ENCODE data around the gene SUSD5. TPM values are rescaled to one million over a fixed set of nuclear protein-coding genes. Genes with fewer than 3 reads are reported as not detected.
"Not testable (repeated sequence)": the region's sequence is repeated elsewhere in the genome, so short reads cannot be mapped to it uniquely, and the experiment has no call there.

The SUSD5 gene
- total RNA-seq, 1 experiment from 2014 or later, result 16.3 TPM

GRCh38 chr3:33166095-33166494, 52.5 kb downstream of the SUSD5 start:
- H3K4me3 ChIP-seq (ENCODE audit: low read depth in 2 of 2, low read length in 2 of 2), result no peak overlapping the region
- ChIA-PET POLR2A (no interaction called here), CTCF (no interaction called here)
- H3K36me3 ChIP-seq (ENCODE audit: control insufficient read depth, insufficient read depth, low read length), result no peaks in the 10 kb centered on the region
- ATAC-seq (no peak), DNase-seq (ENCODE audit: low read depth, low spot score) (no peak)
- no TSS peak for BruUV-seq (replicated peaks)
- TF ChIP-seq TCF7L2 (IDR thresholded peaks at IDR 0.05; ENCODE audit: low read depth, low read length) (no peak), POLR2AphosphoS5 (IDR thresholded peaks at IDR 0.05; ENCODE audit: low read depth, low read length) (no peak), SIN3A (IDR thresholded peaks at IDR 0.05; ENCODE audit: borderline replicate concordance, insufficient read depth, low read depth, low read length) (no peak), REST (IDR thresholded peaks at IDR 0.05; ENCODE audit: insufficient read depth in 1 of 2, low read depth in 2 of 2, low read length in 1 of 2) (no peak)
- TF ChIP-seq, protein P1, sequence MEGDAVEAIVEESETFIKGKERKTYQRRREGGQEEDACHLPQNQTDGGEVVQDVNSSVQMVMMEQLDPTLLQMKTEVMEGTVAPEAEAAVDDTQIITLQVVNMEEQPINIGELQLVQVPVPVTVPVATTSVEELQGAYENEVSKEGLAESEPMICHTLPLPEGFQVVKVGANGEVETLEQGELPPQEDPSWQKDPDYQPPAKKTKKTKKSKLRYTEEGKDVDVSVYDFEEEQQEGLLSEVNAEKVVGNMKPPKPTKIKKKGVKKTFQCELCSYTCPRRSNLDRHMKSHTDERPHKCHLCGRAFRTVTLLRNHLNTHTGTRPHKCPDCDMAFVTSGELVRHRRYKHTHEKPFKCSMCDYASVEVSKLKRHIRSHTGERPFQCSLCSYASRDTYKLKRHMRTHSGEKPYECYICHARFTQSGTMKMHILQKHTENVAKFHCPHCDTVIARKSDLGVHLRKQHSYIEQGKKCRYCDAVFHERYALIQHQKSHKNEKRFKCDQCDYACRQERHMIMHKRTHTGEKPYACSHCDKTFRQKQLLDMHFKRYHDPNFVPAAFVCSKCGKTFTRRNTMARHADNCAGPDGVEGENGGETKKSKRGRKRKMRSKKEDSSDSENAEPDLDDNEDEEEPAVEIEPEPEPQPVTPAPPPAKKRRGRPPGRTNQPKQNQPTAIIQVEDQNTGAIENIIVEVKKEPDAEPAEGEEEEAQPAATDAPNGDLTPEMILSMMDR (IDR thresholded peaks at IDR 0.05), result no peak
- in situ Hi-C loops (cut with HindIII; ENCODE audit: low pct_unique_long_range_greater_than_20kb, low sequenced_read_pairs) (no loop called here), intact Hi-C loops (cut with micrococcal nuclease; ENCODE audit: unreplicated experiment) (no loop called here)
- H3K27me3 ChIP-seq (ENCODE audit: control insufficient read depth, insufficient read depth, low read length), result no peaks in the 10 kb centered on the region
- no peaks in the 10 kb centered on the region for H3K9me3 ChIP-seq (ENCODE audit: control insufficient read depth, insufficient read depth, low read depth, low read length)
- no peaks in the 10 kb centered on the region for H3K4me1 ChIP-seq (ENCODE audit: control insufficient read depth, insufficient read depth, low read length)
- no peak overlapping the region for H3K27ac ChIP-seq (ENCODE audit: low read length)

DNA sequence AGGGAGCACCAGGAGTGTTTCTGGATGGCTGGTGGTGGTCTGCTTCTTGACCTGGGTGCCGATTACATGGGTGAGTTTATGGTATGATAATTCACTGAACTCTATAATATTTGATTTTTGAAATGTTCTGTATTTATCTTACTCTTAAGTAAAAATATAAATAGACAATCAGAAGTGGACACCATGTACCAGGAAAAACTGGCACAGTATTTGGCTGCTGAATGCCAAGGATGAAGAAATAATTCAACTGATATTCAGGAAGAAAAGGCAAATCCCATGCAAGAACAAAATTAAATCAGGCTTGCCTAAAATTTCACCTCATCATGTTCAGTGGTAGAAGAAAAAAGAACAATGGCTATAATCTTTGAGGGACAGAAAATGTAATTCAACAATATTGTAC, 53.2 kb downstream of the SUSD5 start:
- DNase-seq (ENCODE audit: low read depth, low spot score), result no peak
- intact Hi-C loops (cut with micrococcal nuclease; ENCODE audit: unreplicated experiment) (no loop called here), in situ Hi-C loops (cut with HindIII; ENCODE audit: low pct_unique_long_range_greater_than_20kb, low sequenced_read_pairs) (no loop called here)
- CTCF ChIA-PET, result no interaction called here
- Histone ChIP-seq H3K36me3 (ENCODE audit: control insufficient read depth, insufficient read depth, low read length) (no peaks in the 10 kb centered on the region), H3K4me1 (ENCODE audit: control insufficient read depth, insufficient read depth, low read length) (no peaks in the 10 kb centered on the region), H3K27me3 (ENCODE audit: control insufficient read depth, insufficient read depth, low read length) (no peaks in the 10 kb centered on the region), H3K9me3 (ENCODE audit: control insufficient read depth, insufficient read depth, low read depth, low read length) (no peaks in the 10 kb centered on the region), H3K27ac (ENCODE audit: low read length) (no peak overlapping the region), H3K4me3 (ENCODE audit: low read depth in 2 of 2, low read length in 2 of 2) (no peak overlapping the region)
- no TSS peak for BruUV-seq (replicated peaks)
- TF ChIP-seq TCF7L2 (IDR thresholded peaks at IDR 0.05; ENCODE audit: low read depth, low read length), result no peak
- no peak for ATAC-seq
- POLR2A ChIA-PET, result no interaction called here

DNA sequence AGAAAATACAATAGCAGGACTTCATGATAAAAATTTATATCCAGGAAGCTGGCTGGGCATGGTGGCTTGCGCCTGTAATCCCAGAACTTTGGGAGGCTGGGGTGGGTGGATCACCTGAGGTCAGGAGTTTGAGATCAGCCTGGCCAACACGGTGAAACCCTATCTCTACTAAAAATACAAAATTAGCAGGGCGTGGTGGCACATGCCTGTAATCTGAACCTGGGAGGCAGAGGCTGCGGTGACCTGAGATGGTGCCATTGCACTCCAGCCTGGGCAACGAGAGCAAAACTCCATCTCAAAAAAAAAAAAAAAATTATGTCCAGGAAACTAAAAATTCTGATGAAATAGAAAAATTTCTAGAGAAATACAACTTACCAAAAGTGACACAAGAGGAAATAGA, 56.0 kb downstream of the SUSD5 start:
- H3K4me1 ChIP-seq (ENCODE audit: control insufficient read depth, insufficient read depth, low read length); BruUV-seq (replicated peaks); H3K4me3 ChIP-seq (ENCODE audit: low read depth in 2 of 2, low read length in 2 of 2); CTCF ChIA-PET; H3K9me3 ChIP-seq (ENCODE audit: control insufficient read depth, insufficient read depth, low read depth, low read length); intact Hi-C loops (cut with micrococcal nuclease; ENCODE audit: unreplicated experiment); ATAC-seq; H3K27ac ChIP-seq (ENCODE audit: low read length); POLR2A ChIA-PET; H3K36me3 ChIP-seq (ENCODE audit: control insufficient read depth, insufficient read depth, low read length); DNase-seq (ENCODE audit: low read depth, low spot score); in situ Hi-C loops (cut with HindIII; ENCODE audit: low pct_unique_long_range_greater_than_20kb, low sequenced_read_pairs); H3K27me3 ChIP-seq (ENCODE audit: control insufficient read depth, insufficient read depth, low read length): not testable (repeated sequence)
